Measurements from ENCODE around the gene FIG4.

DNA sequence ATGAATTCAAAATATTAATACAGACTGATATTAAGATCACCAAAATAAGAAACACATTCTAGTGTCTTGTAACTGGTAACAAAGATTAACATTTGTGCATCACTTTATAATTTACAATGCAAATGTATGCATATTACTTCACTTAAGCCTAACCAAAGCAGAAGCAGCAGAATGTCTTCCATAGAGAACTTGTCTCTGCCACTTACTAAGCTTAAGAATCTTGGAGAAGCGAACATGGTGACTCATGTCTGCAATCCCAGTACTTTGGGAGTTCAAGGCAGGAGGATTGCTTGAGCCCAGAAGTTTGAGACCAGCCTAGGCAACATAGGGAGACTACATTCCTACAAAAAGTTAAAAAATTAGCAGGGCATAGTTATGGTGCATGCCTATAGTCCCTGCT lies 18.9 kb upstream of the FIG4 start:
- no peak for TF ChIP-seq SNAI2 (CRISPR knock-in tag; IDR thresholded peaks at IDR 0.05)
- TF ChIP-seq, protein P1, sequence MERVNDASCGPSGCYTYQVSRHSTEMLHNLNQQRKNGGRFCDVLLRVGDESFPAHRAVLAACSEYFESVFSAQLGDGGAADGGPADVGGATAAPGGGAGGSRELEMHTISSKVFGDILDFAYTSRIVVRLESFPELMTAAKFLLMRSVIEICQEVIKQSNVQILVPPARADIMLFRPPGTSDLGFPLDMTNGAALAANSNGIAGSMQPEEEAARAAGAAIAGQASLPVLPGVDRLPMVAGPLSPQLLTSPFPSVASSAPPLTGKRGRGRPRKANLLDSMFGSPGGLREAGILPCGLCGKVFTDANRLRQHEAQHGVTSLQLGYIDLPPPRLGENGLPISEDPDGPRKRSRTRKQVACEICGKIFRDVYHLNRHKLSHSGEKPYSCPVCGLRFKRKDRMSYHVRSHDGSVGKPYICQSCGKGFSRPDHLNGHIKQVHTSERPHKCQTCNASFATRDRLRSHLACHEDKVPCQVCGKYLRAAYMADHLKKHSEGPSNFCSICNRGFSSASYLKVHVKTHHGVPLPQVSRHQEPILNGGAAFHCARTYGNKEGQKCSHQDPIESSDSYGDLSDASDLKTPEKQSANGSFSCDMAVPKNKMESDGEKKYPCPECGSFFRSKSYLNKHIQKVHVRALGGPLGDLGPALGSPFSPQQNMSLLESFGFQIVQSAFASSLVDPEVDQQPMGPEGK (CRISPR knock-in tag; IDR thresholded peaks at IDR 0.05; ENCODE audit: borderline replicate concordance): no peak
